A549 treated with CpdA at 1 μM for 4 hours (cell line): ENCODE results near the gene KCNK4. TPM values are rescaled to one million over a fixed set of nuclear protein-coding genes. Genes with fewer than 3 reads are reported as not detected.

Experiments used
- total RNA-seq: library from RNA; stranded (reverse); fragments of 200-300 nt; extraction: Qiagen RNA extraction; gene quantifications from 5 replicates; pipeline ENCODE4 v1.2.3, GENCODE V29; 2022; ENCODE audit warnings: low read depth

The KCNK4 gene
- total RNA-seq = 0.07 to 0.24 TPM in 2 of 5 replicates, not detected in the others

GRCh38 chr11:64291262-64291751, at the start of gene KCNK4:
TSS of gene KCNK4 (plus strand) at chr11:64291302. CDS start at chr11:64293019, 1,717 bp downstream.

GRCh38 chr11:64246871-64247728, 44.0 kb upstream of the KCNK4 start, which contains the start of gene PPP1R14B:
TSS of gene PPP1R14B (minus strand) at chr11:64246943. CDS start at chr11:64246673, 270 bp downstream.

GRCh38 chr11:64251016-64251752, 39.9 kb upstream of the KCNK4 start, which contains the start of gene PLCB3:
TSS of gene PLCB3 (plus strand) at chr11:64251530. CDS start at chr11:64251650, 120 bp downstream.

GRCh38 chr11:64284048-64284961, 6.8 kb upstream of the KCNK4 start, which contains the start of gene BAD:
TSS of gene BAD (minus strand) at chr11:64284665. CDS start at chr11:64284368, 297 bp downstream.

GRCh38 chr11:64284962-64285884, 5.9 kb upstream of the KCNK4 start, which contains the start of gene GPR137:
TSS of gene GPR137 (plus strand) at chr11:64285848. CDS start at chr11:64286525, 677 bp downstream.

GRCh38 chr11:64299847-64300648, 8.9 kb downstream of the KCNK4 start, which contains the start of gene CATSPERZ:
TSS of gene CATSPERZ (plus strand) at chr11:64300358. CDS start at chr11:64300411, 53 bp downstream.

GRCh38 chr11:64305075-64305690, 14.1 kb downstream of the KCNK4 start, which contains the start of gene ESRRA:
TSS of gene ESRRA (plus strand) at chr11:64305524. CDS start at chr11:64307180, 1,656 bp downstream.

GRCh38 chr11:64317325-64317960, 26.3 kb downstream of the KCNK4 start, which contains the start of gene TRMT112:
TSS of gene TRMT112 (minus strand) at chr11:64317559. CDS start at chr11:64317526, 33 bp downstream.

GRCh38 chr11:64317961-64318765, 27.1 kb downstream of the KCNK4 start, which contains the start of gene PRDX5:
TSS of gene PRDX5 (plus strand) at chr11:64318121. CDS start at chr11:64318216, 95 bp downstream.

GRCh38 chr11:64339754-64340408, 48.8 kb downstream of the KCNK4 start, which contains the start of gene CCDC88B:
TSS of gene CCDC88B (plus strand) at chr11:64340204. CDS start at chr11:64340267, 63 bp downstream.

Other genes starting within 250 kb of the KCNK4 start
- gene MACROD1, start 125.2 kb upstream of the KCNK4 start, total RNA-seq = 7.6 to 13.8 TPM (median 13.3 TPM) in 5 replicates
- 265 to 294 TPM (median 293 TPM) in 5 replicates for gene STIP1, start 105.1 kb upstream of the KCNK4 start, total RNA-seq
- 1.6 to 4.1 TPM (median 2.1 TPM) in 5 replicates for gene FERMT3, start 84.6 kb upstream of the KCNK4 start, total RNA-seq
- gene TRPT1, start 65.1 kb upstream of the KCNK4 start, total RNA-seq = 18.6 to 27.7 TPM (median 26.4 TPM) in 5 replicates
- gene NUDT22, start 65.0 kb upstream of the KCNK4 start, total RNA-seq = 28.5 to 44.9 TPM (median 38.1 TPM) in 5 replicates
- 19.4 to 21.3 TPM (median 20.1 TPM) in 5 replicates for gene DNAJC4, start 60.8 kb upstream of the KCNK4 start, total RNA-seq
- gene VEGFB, start 56.7 kb upstream of the KCNK4 start, total RNA-seq = 35.7 to 54.5 TPM (median 51.4 TPM) in 5 replicates
- 125 to 150 TPM (median 146 TPM) in 5 replicates for gene FKBP2, start 50.2 kb upstream of the KCNK4 start, total RNA-seq
- 208 to 393 TPM (median 373 TPM) in 5 replicates for gene PPP1R14B, start 44.4 kb upstream of the KCNK4 start, total RNA-seq
- 16.6 to 24.0 TPM (median 21.3 TPM) in 5 replicates for gene PLCB3, start 39.8 kb upstream of the KCNK4 start, total RNA-seq
- 72.9 to 105 TPM (median 99.7 TPM) in 5 replicates for gene BAD, start 6.6 kb upstream of the KCNK4 start, total RNA-seq
- 32.8 to 51.3 TPM (median 49.8 TPM) in 5 replicates for gene GPR137, start 5.5 kb upstream of the KCNK4 start, total RNA-seq
- 2.3 to 3.7 TPM (median 2.9 TPM) in 5 replicates for gene CATSPERZ, start 9.1 kb downstream of the KCNK4 start, total RNA-seq
- 43.1 to 65.2 TPM (median 62.7 TPM) in 5 replicates for gene ESRRA, start 14.2 kb downstream of the KCNK4 start, total RNA-seq
- 399 to 480 TPM (median 435 TPM) in 5 replicates for gene TRMT112, start 26.3 kb downstream of the KCNK4 start, total RNA-seq
- gene PRDX5, start 26.8 kb downstream of the KCNK4 start, total RNA-seq = 370 to 514 TPM (median 489 TPM) in 5 replicates
- gene CCDC88B, start 48.9 kb downstream of the KCNK4 start, total RNA-seq = 10.8 to 13.4 TPM (median 12.2 TPM) in 5 replicates
- 54.4 to 70.5 TPM (median 64.5 TPM) in 5 replicates for gene RPS6KA4, start 67.9 kb downstream of the KCNK4 start, total RNA-seq